ENCODE results near the gene TSPO2.
"Not testable (repeated sequence)": the region's sequence is repeated elsewhere in the genome, so short reads cannot be mapped to it uniquely, and the experiment has no call there.

TSPO2 gene, protein sequence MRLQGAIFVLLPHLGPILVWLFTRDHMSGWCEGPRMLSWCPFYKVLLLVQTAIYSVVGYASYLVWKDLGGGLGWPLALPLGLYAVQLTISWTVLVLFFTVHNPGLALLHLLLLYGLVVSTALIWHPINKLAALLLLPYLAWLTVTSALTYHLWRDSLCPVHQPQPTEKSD

DNA sequence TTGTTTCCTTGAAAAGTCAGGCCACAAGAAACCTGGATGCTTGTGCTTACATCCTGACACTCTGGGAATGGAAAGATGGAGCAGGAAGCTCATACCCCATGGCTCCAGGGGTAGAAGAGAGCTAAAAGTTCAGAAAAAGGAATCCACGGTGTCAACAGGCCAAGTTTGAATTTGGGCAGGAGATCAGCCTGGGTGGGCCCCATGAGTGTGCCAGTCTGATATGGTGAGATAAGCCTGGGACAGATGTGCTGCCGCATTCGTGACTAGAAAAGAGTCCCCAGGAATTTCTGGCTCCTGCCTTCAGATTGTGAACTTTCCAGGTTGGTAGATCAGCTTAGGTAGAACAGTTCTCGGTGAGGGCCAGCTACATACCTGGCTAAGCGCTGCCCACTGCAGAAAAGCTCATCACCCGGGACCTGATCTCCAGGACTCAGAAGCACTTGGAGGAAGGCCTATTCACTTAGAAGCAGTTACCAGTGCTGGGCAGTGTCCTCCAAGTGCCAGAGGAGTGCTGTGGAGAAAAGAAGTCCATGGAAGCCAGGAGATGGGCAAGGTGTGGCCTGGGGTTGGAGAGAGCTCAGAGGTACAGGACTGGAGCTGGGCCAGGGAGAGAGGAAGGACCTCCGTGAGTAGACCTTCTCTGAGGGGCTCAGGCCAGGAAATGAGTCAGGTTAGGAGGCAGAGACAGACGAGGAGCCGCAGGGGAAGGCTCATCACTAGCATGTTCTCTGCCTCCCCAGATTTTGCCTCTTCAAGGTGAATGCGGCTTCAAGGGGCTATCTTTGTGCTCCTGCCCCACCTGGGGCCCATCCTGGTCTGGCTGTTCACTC, at the start of gene TSPO2:
TSS of gene TSPO2 (plus strand) at position 242 of the 830 bp plus-strand sequence. CDS start at position 761, 519 bp downstream.
- DNase-seq (ENCODE audit: low read depth): no peak

DNA sequence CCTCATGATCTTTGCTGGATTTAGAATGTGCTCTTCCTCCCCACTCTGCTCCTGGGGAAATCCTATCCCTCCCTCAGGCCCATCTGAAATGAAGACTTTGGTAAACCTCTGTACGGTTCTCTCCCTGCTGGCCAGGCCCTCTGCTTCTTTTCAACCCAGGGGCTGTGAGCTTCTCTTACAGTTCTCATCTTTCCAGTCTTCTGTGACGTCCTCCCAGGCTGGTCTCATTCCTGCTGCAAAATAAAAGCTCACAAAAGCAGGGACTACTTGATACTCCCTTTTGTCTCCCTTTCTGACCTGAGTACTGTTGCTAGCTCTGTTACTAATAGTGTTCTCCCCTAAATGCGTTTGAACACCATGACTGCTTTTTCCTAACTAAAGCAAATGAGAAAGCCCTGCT, 49.5 kb upstream of the TSPO2 start:
- DNase-seq (ENCODE audit: low read depth): no peak

DNA sequence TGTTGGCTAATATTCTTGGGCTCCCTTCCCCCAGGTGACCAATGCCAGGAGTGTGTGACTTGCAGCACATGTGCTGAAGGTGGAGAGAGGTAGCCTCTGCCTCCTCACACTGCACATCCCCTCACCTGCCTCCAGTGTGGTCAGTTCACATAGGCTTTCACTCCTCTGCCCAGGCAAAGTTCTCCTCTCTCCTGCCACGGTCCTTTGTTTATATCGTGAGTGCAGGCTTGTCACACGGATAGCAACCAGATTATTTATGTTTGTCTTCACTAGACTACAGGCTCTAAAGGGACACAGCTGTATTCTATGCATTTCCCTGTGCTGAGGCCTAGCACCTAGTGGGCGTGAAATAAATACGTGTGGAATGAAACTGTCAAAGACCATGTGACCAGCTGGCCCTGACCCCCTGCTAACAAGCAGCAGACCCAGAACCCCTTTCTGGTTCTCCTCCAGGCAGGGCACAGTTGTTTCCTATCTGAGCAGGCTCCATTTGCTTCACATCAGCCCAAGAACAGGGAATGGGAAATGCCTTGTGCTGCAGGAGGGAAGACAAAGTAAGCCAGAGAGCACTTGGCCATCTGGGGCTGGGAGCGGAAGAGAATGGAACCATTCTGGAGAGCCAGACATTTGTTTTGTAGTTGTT, 45.6 kb upstream of the TSPO2 start:
- no peak for DNase-seq (ENCODE audit: low read depth)

DNA sequence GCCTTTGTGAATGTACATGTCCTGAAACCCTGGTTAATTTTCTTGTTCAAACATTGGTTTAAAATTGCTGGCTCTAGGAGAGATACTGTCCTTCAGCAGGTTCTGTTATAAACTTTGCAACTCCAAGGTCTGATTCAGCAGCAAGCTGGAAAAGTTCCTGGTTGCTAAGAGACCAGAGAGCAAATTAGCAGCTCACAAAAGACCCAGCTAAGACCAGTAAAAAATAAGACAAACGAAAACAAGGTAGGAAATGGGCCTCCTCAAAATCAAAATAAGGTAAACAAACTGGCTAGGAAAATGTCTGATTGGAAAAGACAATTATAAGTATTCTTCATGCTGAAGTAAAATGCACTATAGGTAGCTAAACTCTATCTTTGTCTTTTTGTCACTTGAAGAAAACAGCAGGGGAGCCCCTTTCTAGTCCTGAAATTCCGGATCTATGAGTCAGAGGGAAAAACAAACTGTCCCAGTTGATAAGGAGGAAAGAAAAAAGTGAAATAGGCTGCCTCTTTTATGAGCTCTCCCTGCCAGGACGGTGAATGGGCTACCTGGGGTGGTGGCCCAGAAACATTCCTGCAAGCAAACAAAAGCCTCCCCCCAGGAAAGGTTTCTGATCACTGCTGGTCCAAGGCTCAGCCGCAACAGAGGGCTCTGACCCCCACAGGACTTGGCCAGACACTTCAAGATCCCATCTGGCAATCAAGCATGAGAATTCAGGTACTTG, 44.9 kb upstream of the TSPO2 start:
- DNase-seq (ENCODE audit: low read depth): peak; percentile 38

DNA sequence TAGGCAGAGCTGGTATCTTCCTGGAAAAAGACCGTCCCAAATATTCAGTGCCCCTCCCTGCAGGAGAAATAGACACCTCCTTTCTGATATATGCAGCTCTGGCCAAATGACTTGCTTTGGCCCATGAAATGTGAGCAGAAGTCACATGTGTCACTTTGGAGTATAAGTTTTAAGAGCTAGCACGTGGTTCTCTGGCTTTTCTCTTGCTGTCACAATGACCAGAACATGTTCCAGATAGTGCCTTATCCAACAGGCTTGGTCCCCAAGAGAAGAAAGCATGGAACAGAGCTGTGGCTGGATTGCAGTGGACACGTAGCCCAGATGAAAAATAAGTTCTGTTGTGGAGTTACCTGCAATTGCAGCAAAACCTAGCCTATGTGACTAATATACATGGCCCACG, 43.6 kb upstream of the TSPO2 start:
- DNase-seq (ENCODE audit: low read depth): no peak

DNA sequence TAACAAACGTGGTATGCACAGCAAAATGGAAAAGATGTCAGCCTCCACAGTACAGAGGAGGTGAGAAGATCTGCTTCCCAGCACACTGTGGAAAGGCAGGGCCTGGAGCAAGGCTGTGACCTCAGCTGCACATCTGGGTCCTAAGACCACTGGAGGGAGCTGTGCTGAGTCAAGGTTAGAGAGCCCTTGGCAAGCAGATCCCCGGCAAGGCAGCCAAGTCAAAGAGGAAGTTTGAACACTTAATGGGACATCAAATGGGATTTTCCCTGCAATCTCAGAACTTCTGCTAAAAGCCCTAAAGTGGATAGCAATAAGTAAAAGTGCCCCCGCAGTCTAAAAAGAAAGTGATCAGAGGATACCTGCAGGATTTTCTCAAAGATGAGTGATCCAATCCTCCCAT, 42.7 kb upstream of the TSPO2 start:
- peak; percentile 30 for DNase-seq (ENCODE audit: low read depth)

DNA sequence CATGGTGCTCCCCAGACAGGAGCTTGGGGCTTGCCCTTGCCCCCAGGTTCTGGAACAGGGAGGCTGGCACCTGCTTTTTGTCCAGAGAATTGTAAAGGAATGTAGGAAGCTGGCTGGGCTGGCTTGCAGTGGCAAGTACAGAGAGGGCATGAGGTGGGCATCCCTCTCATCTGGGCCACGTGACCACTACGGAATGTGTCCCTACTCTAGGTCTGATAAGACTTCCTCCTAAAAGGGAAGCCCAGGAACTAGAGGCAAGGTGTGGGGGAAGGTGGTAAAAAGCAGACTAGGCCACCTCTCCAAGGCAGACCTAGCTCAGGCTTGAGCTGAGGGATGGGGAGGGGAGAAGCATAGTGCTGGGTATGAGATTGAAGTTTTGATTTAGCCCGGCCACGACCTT, 42.0 kb upstream of the TSPO2 start:
- DNase-seq (ENCODE audit: low read depth): no peak

DNA sequence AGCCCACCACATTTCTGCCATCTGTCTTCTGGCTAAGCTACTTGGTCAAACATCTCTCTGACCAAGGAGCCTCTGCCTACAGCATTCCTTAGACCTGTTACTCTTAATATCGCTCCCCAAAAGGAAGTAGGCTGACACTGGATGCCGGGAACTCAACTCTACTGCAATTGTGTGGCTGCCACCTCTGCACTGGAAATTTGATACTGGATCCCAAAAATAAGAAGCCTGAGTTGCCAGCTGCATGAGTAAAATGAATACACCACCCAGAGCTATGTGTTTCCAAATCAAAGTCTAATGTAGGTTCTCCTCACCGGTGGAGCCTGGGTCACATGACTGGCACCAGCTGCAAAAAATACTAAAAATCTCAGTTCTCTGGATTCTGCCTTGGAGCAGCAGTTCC, 40.1 kb upstream of the TSPO2 start:
- no peak for DNase-seq (ENCODE audit: low read depth)

DNA sequence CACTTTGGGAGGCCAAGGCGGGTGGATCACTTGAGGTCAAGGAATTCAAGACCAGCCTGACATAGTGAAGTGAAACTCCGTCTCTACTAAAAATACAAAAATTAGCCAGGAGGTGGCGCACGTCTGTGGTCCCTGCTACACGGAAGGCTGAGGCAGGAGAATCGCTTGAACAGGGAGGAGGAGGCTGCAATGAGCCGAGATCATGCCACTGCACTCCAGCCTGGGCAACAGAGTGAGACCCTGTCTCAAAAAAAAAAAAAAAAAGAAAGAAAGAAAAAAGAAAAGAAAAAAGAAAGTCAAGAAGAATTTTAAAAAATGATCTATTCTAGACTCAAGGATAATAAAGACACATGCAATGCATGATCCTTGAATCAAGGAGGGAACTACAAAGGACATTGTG, 36.0 kb upstream of the TSPO2 start:
- DNase-seq (ENCODE audit: low read depth): not testable (repeated sequence)

DNA sequence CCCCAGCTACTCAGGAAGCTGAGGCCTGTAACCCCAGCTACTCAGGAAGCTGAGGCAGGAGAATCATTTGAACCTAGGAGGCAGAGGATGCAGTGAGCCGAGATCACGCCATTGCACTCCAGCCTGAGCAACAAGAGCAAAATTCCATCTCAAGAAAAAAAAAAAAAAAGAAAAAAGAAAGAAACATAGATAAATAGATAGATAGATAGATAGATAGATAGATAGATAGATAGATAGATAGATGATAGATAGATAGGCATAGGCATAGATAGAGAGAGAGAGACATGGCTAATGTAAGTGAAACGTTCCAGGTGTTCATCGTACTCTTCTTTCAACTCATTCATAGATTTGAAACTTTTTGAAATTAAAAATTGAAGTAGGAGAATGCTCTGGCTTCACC, 35.3 kb upstream of the TSPO2 start:
- DNase-seq (ENCODE audit: low read depth): not testable (repeated sequence)

DNA sequence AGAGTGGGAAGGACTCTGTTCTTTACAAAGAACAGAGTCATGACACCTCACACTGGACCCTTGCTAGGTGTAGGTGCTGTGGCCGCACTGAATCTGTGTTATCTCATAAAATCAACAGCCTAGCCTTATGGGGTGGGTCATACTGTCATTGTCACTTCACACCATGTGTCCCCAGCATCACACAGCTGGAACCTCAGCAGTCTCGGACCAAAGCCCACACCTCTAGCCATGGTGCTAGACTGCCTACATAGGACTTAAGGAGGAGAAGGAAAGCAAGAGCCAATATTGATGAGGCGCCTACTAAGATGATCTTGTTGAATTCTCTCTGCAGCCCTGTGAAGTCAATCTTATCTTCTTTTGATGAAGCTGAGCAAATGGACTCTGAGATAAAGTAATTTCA, 34.3 kb upstream of the TSPO2 start:
- DNase-seq (ENCODE audit: low read depth): no peak

DNA sequence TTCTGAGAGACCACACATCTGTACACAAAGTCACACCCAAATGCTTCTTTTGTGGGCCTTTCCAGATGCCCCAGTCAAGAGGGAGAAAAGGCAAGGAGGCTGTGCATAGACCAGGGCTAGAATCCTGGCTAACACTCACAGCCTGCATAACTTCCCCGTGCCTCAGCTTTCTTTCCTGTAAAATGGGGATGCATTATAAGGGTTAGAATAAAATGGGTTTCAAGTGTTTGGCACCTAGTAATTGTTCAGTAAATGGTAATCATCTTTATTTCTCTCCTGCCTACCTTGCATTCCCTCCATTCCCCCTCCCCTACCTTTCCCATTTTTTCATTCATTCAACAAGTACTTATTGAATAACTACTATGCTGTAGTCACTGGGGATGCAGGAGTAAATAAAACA, 32.6 kb upstream of the TSPO2 start:
- no peak for DNase-seq (ENCODE audit: low read depth)

DNA sequence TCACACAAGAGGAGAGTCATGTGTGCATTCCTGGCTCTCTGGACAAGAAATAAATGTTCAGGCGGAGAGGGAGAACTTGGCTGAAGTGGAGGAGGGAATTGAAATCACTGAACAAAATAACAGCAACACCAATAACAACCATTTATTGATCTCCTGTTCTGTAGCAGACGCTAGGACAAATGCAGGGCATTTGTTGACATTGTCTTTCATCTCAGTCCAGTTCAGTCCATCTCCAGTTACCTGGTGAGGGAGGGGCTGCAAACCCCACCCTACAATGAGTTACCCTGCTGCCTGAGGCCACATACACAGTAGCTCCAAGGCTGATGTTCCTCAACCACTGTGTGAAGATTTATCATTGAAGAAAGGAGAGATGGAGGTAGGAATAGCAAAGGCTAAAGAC, 30.6 kb upstream of the TSPO2 start:
- no peak for DNase-seq (ENCODE audit: low read depth)

DNA sequence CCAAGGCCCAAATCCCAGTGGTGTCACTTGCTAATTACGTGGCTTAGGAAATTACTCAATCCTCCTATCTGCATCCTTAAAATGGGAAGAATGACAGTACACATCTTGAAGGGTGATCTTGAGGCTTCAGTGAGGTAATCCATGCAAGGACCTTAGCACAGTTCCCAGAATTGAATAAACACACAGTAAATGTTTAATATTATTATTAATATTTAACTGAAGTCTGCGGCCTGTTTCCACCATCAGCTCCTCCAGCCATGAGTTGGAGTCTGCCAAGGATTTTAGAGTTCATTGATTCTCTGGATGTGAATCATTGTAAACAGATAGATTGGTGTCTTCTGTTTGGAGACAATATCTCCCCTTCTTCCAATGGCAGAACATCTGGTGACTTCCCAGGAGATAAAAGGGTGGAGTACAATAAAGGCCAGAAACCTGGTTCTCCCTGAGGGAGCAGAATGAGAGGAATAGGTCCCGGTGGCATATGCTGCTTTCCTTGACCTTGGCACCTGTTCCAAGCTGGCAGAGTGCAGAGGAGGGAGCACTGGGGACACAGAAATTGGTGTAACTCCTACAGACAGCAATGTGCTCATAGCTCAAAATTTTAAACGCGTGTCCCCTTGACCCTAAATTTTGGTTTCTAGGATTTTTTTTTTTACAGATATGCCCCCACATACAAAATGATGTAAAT, 28.7 kb upstream of the TSPO2 start:
- no peak for DNase-seq (ENCODE audit: low read depth)

DNA sequence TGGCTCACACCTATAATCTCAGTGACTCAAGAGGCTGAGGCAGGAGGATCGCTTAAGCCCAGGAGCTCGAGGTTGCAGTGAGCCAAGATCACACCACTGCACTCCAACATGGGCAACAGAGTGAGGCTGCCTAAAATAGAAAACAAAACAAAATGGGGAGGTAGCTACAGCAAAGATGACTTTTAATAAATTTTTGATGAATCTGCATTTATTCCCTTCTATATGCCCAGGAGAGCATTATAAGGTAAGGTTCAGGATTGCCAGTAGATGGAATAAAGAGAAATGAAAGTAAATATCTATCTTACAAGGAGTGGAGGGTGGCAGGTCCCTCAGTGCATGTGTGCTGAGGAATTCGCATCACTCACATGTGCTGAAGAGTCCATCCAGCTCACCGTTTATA, 27.5 kb upstream of the TSPO2 start:
- no peak for DNase-seq (ENCODE audit: low read depth)

DNA sequence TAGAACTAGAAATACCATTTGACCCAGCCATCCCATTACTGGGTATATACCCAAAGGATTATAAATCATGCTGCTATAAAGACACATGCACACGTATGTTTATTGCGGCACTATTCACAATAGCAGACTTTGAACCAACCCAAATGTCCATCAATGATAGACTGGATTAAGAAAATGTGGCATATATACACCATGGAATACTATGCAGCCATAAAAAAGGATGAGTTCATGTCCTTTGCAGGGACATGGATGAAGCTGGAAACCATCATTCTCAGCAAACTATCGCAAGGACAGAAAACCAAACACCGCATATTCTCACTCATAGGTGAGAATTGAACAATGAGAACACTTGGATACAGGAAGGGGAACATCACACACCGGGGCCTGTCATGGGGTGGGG, 26.4 kb upstream of the TSPO2 start:
- not testable (repeated sequence) for DNase-seq (ENCODE audit: low read depth)

DNA sequence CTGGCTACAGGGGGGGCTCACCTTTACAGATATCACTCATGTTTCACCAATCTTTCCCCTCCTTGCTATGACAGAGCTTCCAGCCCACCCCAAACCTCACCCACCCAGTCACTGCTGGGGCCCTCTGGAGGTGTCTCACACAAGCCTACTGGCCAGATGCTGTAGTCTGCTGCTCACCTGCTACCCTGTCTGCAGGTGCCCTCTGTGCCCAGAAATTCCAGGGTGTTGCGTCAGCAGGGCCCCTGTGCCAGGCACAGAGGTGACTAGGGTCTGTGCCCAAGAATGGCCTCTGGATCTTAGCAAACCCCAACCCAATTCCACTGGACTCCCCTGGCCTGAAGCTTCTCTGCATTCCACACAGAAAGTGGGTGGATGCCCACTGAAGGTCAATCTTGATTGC, 24.6 kb upstream of the TSPO2 start:
- DNase-seq (ENCODE audit: low read depth): no peak

DNA sequence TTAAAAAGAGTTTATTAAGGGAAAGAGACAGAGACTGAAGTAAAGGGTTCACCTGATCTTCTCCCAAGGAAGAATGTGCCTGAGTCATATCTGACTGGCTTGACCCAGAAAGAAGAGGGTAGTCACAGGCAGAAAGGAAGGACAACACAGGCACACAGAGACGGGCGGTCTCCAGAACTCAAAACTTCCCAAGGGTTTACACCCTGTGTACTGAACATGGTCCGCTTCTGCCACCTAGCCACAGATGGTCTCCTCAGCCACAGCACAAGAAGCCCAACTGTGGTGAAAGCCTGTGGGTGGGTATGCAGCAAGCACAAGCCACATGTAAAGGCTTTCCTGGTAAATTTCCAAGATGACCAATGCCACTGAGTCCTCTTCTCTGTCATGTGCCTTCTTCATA, 20.4 kb upstream of the TSPO2 start:
- peak; percentile 33 for DNase-seq (ENCODE audit: low read depth)

DNA sequence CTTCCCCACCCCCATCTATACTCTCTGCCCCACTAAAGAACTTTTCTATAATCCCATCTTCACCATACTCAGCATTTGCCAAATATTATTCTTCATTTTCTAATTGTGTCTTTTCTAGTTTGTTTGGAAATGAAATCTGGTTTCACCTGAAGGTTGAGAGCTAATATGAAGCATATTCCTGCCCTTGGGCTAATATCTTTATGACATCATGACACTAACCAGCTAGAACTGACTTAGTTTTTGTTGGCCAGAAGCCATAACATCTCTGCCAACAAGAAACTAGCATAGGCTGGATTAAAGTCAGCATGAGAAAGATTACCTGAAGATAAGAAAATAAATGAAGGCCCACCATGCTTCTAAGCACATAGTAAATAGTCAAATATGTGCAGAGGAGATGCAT, 20.0 kb upstream of the TSPO2 start:
- DNase-seq (ENCODE audit: low read depth): no peak

DNA sequence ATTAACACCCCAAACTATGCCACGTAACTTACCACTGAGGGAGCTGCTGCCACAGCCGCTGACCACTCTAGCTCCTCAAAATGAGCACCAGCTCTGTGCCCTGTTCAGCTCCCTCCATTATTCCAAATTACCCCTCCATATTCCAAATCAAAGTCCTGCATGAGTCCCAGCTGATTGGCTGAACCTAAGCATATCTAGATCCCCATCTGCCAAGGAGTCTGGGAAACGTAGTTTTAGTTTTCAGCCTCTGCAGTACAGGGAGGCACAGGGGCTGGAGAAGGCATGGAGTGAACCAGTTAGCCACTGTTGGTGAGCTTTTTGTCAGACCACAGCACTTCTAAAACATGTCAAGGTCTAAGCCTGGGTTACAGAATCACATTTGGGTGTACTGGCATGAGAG, 19.2 kb upstream of the TSPO2 start:
- no peak for DNase-seq (ENCODE audit: low read depth)

DNA sequence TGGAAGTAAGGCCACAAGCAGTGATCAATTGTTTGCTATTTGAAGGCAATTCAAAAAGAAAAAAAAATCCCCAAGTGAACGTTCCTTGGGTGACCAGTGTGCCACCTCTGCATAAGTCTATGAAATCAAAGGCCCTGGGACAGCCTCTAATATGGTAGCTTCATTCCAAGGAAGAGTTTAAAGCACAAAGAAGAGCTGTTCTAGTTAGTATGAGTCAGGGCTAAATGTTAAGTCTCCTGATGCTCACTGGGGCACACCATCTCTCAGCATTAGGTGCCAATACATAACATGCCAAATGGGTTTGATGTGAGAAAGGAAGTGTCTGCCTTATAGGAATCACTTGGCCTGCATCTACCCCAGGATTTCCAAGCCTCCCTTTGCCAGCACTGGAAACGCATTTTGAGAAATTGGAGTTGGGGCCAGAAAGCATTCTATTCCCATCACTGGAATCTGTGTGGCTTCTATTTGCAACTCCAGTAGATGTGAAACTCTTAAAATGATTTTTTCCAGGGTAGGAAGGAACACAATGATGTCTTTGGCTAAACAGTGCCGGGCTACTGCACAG, 16.2 kb upstream of the TSPO2 start:
- no peak for DNase-seq (ENCODE audit: low read depth)

DNA sequence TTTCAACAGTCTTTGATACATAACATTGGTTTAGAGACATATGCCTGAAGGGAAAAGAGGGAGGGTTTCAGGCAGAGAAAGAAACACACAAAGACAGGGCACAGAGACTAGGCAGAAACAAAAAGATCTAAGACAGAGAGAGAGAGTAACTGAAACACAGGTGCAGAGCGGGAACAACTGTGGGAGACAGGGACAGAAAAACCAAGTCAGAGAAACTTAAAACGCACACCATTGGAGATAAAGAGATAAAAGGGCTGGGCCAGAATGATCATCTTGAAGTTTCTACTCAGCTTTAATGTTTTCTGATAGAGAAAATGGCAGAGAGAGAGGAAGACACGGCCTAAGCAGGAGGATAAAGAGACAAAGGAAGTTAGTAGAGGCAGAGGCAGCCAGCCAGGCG, 15.0 kb upstream of the TSPO2 start:
- DNase-seq (ENCODE audit: low read depth): no peak
